ENCODE data around the gene CTSE.
A peak's percentile ranks its signal among the peaks of the same experiment; 100 is the strongest.

The CTSE gene

DNA sequence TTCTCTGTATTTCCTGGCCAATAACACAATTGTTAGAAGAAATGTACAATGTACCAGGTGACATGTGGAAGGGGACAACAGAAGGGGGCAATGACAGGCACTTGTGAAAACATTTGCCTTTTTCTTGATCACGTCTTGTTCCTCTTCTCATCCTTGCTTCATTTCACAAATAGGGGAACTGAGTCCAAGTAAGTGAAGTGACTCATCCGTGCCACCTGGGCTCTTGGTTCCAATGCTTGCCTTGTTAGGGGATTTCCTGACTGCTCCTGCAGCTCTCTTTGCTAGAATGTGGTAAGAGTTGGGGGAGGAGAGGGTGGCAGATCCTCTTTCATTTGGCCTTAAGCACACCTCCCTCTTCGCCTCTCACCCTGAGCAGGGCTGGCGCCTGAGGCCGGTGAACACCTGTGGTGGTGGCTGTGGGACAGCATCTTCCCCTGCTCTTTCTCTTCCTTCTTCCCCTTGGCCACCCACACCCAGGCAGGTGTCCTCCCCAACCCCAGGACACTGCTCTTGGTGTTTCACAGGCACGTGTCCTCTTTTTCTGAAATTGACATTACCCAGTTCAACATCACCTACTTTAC lies 27.1 kb upstream of the CTSE start:
- H3K4me3 ChIP-seq (ENCODE audit: low read depth, low read length): no peak overlapping the region; the same call in 1 of the 2 replicates
- TF ChIP-seq, protein P1, sequence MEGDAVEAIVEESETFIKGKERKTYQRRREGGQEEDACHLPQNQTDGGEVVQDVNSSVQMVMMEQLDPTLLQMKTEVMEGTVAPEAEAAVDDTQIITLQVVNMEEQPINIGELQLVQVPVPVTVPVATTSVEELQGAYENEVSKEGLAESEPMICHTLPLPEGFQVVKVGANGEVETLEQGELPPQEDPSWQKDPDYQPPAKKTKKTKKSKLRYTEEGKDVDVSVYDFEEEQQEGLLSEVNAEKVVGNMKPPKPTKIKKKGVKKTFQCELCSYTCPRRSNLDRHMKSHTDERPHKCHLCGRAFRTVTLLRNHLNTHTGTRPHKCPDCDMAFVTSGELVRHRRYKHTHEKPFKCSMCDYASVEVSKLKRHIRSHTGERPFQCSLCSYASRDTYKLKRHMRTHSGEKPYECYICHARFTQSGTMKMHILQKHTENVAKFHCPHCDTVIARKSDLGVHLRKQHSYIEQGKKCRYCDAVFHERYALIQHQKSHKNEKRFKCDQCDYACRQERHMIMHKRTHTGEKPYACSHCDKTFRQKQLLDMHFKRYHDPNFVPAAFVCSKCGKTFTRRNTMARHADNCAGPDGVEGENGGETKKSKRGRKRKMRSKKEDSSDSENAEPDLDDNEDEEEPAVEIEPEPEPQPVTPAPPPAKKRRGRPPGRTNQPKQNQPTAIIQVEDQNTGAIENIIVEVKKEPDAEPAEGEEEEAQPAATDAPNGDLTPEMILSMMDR (IDR thresholded peaks at IDR 0.05; ENCODE audit: low read depth, low read length, missing control alignments): no peak
- peak; percentile 100 for DNase-seq (ENCODE audit: low read depth)

DNA sequence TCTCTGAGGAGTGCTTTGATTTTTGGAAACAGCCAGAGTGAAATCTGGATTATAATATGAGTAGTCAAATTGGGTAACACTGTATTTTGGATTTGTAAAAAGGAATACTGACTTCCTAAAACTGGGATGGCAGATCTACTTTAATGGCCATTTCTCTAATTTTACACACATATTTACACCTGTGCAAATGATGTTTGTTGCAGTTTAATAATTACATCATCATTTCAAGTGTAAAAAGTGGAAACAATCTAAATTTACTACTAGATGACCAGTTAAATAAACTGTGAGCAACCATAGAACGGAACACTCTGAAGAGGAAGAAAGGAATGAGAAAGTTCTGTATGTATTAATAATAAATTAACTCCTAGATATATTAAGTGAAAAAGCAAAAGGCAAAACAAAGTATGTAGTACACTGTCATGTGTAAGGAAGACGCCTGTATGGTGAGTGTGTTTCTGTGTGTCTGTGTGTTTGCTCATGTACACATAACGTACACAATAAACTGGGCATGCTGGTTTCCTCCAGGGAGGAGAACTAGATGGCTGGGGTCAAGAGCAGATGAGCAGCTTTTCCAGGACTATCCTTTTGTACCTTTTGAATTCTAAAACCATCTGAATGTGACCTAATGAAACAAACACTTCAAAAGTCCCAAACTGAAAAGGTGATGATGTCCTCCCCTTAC lies 26.4 kb upstream of the CTSE start:
- TF ChIP-seq, protein P1 (IDR thresholded peaks at IDR 0.05; ENCODE audit: low read depth, low read length, missing control alignments): no peak
- H3K4me3 ChIP-seq (ENCODE audit: low read depth, low read length): no peak overlapping the region
- no peak for DNase-seq (ENCODE audit: low read depth)

GRCh38 chr1:206049293-206049692 lies 25.6 kb upstream of the CTSE start:
- TF ChIP-seq, protein P1 (IDR thresholded peaks at IDR 0.05; ENCODE audit: low read depth, low read length, missing control alignments): no peak
- no peak overlapping the region for H3K4me3 ChIP-seq (ENCODE audit: low read depth, low read length)
- peak; percentile 91 for DNase-seq (ENCODE audit: low read depth)

GRCh38 chr1:206048582-206048981 lies 24.9 kb upstream of the CTSE start:
- no peak for DNase-seq (ENCODE audit: low read depth)
- H3K4me3 ChIP-seq (ENCODE audit: low read depth, low read length): no peak overlapping the region
- TF ChIP-seq, protein P1 (IDR thresholded peaks at IDR 0.05; ENCODE audit: low read depth, low read length, missing control alignments): no peak

DNA sequence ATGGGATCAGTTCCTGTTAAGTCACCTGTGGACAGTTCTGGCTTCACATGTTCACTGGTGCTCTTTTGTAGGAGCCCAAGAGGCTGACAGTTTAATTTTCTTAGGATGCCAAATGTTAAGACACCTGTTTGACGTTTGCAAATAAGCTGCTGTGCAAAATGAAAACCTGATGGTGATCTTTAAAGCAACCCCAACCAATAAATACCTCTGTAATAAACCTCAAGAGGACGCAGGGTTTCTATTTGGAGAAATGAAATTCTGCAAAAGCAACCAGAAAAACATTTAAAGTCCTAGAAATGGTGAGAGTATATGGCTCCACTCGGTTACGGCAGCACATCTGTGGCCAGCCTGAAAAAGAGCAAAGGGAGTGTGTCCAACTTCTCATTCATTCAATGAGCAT lies 23.6 kb upstream of the CTSE start:
- peak; percentile 77 for DNase-seq (ENCODE audit: low read depth)
- TF ChIP-seq, protein P1 (IDR thresholded peaks at IDR 0.05; ENCODE audit: low read depth, low read length, missing control alignments): no peak
- no peak overlapping the region for H3K4me3 ChIP-seq (ENCODE audit: low read depth, low read length)

DNA sequence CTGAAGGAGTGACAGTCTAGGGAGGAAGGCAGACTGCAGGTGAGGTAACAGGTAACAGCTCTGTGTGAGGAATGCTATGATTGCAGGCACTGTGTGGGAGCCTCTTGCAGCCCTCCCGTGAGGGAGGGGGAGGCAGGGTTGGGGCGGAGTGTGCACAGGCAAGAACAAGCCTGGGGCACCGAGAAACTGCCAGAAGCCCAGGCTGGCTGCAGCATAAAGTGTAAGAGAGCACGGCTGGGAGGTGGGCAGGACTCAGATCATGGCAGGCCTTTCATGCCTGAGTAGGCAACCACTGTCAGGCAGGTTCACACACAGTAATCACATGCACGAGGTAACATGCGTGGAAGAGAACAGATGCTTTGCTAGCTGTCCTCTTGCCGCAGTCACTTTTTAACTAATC lies 17.9 kb upstream of the CTSE start:
- no peak for DNase-seq (ENCODE audit: low read depth)
- H3K4me3 ChIP-seq (ENCODE audit: low read depth, low read length): no peak overlapping the region
- TF ChIP-seq, protein P1 (IDR thresholded peaks at IDR 0.05; ENCODE audit: low read depth, low read length, missing control alignments): no peak

GRCh38 chr1:206040328-206040727 lies 16.6 kb upstream of the CTSE start:
- H3K4me3 ChIP-seq (ENCODE audit: low read depth, low read length): no peak overlapping the region

More at GRCh38 chr1:206040328-206040727, 16.6 kb upstream of the CTSE start:
- TF ChIP-seq, protein P1 (IDR thresholded peaks at IDR 0.05; ENCODE audit: low read depth, low read length, missing control alignments): no peak
- no peak for DNase-seq (ENCODE audit: low read depth)

Measured in GM12864 (cell line).